ENCODE measurements around the gene RASAL2. TPM values are rescaled to one million over a fixed set of nuclear protein-coding genes. Genes with fewer than 3 reads are reported as not detected.

Gene RASAL2
- total RNA-seq, 4 donors from 2014 or later = 17.9 to 27.3 (median 23.5) TPM

- Histone ChIP-seq H3K27me3 (no peaks in the 10 kb centered on the region), H3K4me1 (peaks cover 6 to 9% of the 10 kb centered on the region in 2 donors), H3K36me3 (no peaks in the 10 kb centered on the region), H3K27ac (peak overlapping the region in 2 of 3 donors; percentile 44 to 94), H3K4me3 (replicated peaks in 1 of 3) (peak overlapping the region in 2 of 3 donors; percentile 39 to 86), H3K9me3 (no peaks in the 10 kb centered on the region)
- intact Hi-C loops (cut with DNase I) = no loop called here
- no peak for TF ChIP-seq CTCF (IDR thresholded peaks at IDR 0.05)
- no peak for TF ChIP-seq POLR2A (IDR thresholded peaks at IDR 0.05)
- 8 to 9% methylated on average over 11 of the region's 11 CpGs for WGBS, 2 donors
- peak; percentile 15 to 30 for DNase-seq
Measured at GRCh38 chr1:178092878-178093493, 918 bp upstream of the RASAL2 start.

- no peaks in the 10 kb centered on the region for H3K9me3 ChIP-seq
- H3K4me1 ChIP-seq = peaks cover 6 to 9% of the 10 kb centered on the region in 2 donors
- TF ChIP-seq POLR2A (IDR thresholded peaks at IDR 0.05) (no peak), CTCF (IDR thresholded peaks at IDR 0.05) (peak in 1 of 6 experiments; percentile 1)
- no peaks in the 10 kb centered on the region for H3K36me3 ChIP-seq
- peak overlapping the region; percentile 65 to 94 (median 83) for H3K27ac ChIP-seq
- H3K4me3 ChIP-seq (replicated peaks in 1 of 3) = peak overlapping the region; percentile 72 to 89 (median 86)
- intact Hi-C loops (cut with DNase I) = no loop called here
- 0 to 2% methylated on average over 8 to 17 of the region's 42 CpGs for WGBS, 2 donors
- no peaks in the 10 kb centered on the region for H3K27me3 ChIP-seq
- DNase-seq = peak; percentile 91 to 94
Measured at GRCh38 chr1:178093494-178093950, 382 bp upstream of the RASAL2 start.

GRCh38 chr1:178094739-178095645 is 1.1 kb downstream of the RASAL2 start:
- H3K4me1 ChIP-seq = peaks cover 9% of the 10 kb centered on the region in 2 donors
- 28 to 33% methylated on average over 11 of the region's 11 CpGs for WGBS, 2 donors
- intact Hi-C loops (cut with DNase I) = no loop called here
- no peaks in the 10 kb centered on the region for H3K36me3 ChIP-seq
- DNase-seq = no peak
- no peaks in the 10 kb centered on the region for H3K27me3 ChIP-seq
- peak overlapping the region; percentile 72 to 89 (median 86) for H3K4me3 ChIP-seq (replicated peaks in 1 of 3)
- H3K27ac ChIP-seq = peak overlapping the region in 2 of 3 donors; percentile 83 to 94
- no peaks in the 10 kb centered on the region for H3K9me3 ChIP-seq
- no peak for TF ChIP-seq CTCF (IDR thresholded peaks at IDR 0.05)
- TF ChIP-seq POLR2A (IDR thresholded peaks at IDR 0.05) = no peak

- Histone ChIP-seq H3K4me1 (peaks cover 19 to 20% of the 10 kb centered on the region in 2 donors), H3K27me3 (no peaks in the 10 kb centered on the region), H3K4me3 (replicated peaks in 1 of 3) (no peak overlapping the region), H3K9me3 (no peaks in the 10 kb centered on the region), H3K27ac (peak overlapping the region in 1 of 3 donors; percentile 20), H3K36me3 (no peaks in the 10 kb centered on the region)
- intact Hi-C loops (cut with DNase I) = no loop called here
- WGBS, 2 donors = 69 to 82% methylated on average over 3 of the region's 3 CpGs
- TF ChIP-seq POLR2A (IDR thresholded peaks at IDR 0.05) (no peak), CTCF (IDR thresholded peaks at IDR 0.05) (no peak)
- DNase-seq = no peak
Measured at GRCh38 chr1:178096421-178096820, 2.5 kb downstream of the RASAL2 start.

All from thyroid gland (tissue), 4 donors.